GM21367 (cell line): Measurements from ENCODE around the gene MACROD2.

Experiments
- ATAC-seq: cut with Tn5 transposase; IDR thresholded peaks from one replicate; pipeline ENCODE4 v1.9.1; 2021; ENCODE audit not compliant: unreplicated experiment

MACROD2 gene

GRCh38 chr20:15673206-15673605 lies 1677.9 kb downstream of the MACROD2 start:
- ATAC-seq = no peak

GRCh38 chr20:15674253-15675060 lies 1679.1 kb downstream of the MACROD2 start:
- no peak for ATAC-seq

GRCh38 chr20:15675061-15675514 lies 1679.8 kb downstream of the MACROD2 start:
- ATAC-seq = no peak

DNA sequence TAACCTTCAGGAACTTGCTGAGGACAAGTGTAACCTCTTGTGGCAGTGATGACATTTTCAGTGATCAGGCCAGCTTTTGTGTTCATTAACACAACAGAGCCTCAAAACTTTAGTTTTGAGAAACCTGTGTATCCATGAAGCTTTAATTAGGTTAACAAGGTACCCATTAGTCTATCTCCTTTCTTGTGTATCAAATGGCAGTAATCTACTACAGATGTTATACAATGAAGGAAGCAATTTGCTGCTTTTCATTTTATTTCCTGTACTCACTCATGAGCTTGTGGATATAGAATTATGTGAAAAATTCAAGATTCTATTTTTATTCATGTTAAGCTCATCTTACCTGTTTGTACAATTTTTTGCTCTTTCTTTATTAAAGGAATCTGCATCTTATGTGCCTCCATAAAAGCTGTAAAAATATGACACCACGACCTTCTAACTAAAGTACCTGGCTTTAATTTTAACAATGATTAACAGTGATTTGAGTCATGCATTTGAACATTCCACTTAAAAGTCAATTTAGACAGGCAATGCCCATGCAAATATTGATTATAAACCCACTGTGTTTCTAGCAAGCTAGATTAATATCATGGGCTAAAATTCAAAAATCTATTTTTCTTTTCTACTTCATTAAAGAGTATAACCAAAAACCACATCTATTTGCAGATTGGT lies 1680.6 kb downstream of the MACROD2 start:
- no peak for ATAC-seq

DNA sequence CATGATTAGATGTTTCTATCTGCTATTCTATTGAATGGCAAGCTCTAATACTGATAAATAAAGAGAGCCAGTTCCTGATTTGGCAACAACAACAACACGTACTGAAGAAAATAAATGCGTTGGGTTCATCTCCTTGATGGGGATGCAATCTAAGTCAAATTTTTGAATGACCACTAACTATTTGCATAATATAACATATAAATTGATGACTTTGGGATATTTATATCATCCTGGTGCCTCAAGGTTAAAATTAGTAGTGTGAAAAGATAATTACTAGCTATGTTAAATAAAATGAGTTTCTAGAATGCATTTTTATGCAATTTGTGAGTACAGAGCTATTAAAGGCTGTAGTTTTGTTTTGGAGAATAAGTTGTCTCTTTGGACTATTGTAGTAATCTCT lies 1681.5 kb downstream of the MACROD2 start:
- ATAC-seq = no peak

- ATAC-seq = no peak
These were observed 1687.4 kb downstream of the MACROD2 start for GRCh38 chr20:15682690-15683089.

- ATAC-seq = no peak
These were observed 1697.3 kb downstream of the MACROD2 start for GRCh38 chr20:15692570-15692969.

- ATAC-seq = no peak
These were observed 1704.3 kb downstream of the MACROD2 start for GRCh38 chr20:15699431-15700146.

DNA sequence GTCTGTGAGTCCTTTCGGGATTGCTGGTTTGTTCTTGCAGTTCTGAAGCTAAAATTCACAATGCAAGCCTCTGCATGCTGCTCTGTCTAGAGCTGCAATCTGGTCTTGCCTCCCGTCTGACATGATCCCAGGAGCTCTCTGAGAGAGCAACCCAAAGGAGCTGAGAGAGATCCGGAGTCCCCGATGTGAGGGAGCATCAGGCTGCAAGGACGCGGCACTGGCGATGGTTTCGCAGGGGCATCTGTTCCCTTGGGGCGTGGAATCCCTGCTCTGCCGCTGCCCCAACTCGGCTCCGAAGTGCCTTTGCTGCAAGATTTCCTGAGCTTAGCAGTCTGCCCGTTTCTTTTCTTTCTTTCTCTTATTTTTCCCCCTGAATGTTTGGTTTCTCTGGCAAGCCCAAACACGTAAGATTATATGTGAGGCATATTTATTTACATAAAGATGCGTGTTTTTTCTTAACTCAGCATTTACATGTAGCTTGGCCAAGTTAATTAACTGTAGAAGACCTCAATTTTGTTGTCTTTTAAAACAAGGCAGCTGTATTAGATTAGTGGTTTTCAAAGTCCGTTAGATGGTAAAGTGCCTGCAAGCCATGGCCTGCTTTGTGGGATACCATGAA lies 1704.9 kb downstream of the MACROD2 start:
- no peak for ATAC-seq

DNA sequence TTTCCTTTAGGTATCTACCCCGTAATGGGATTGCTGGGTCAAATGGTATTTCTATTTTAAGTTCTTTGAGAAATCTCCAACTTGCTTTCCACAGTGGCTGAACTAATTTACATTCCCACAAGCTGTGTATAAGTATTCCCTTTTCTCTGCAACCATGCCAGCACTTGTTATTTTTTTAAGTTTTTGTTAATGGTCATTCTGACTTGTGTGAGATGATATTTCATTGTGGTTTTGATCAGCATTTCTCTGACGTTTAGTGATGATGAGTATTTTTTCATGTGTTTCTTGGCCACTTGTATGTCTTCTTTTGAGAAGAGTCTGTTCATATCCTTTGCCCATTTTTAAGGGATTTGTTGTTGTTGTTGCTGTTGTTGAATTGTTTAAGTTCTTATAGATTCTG lies 1706.8 kb downstream of the MACROD2 start:
- no peak for ATAC-seq

DNA sequence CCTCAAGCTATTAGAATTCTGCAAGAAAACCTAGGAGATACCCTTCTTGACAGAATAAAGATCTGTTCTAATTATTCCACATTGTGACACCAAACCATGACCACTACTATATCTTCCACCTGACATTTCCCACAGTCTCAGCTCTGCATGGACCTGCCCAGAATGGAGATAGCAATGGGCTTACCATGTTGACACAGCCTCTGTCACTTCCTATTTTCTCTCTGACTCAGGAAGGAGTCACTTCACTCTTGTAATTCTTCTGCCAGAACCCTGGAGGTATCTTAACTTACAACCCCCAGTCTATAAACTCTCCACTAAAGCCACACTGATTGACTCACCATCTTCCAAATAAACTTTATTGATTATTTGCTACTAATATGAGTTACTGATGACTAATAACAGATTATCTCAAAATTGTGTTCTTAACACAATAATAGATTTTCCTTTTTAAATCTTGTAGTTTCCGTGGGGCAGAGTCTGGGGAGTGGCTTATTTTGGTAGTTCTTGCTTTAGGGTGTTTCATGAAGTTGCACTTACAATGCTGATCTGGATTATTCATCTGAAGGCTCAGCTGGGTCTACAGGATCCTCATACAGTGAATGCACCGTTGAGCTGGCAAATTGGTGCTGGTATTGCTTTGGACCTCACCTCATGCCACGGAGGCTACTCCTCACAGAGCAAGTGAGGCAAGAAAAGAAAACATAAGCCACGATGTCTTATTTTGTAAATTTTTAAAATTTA lies 1708.0 kb downstream of the MACROD2 start:
- no peak for ATAC-seq

GRCh38 chr20:15705975-15706374 lies 1710.7 kb downstream of the MACROD2 start:
- ATAC-seq = no peak

GRCh38 chr20:15706719-15707118 lies 1711.4 kb downstream of the MACROD2 start:
- no peak for ATAC-seq

DNA sequence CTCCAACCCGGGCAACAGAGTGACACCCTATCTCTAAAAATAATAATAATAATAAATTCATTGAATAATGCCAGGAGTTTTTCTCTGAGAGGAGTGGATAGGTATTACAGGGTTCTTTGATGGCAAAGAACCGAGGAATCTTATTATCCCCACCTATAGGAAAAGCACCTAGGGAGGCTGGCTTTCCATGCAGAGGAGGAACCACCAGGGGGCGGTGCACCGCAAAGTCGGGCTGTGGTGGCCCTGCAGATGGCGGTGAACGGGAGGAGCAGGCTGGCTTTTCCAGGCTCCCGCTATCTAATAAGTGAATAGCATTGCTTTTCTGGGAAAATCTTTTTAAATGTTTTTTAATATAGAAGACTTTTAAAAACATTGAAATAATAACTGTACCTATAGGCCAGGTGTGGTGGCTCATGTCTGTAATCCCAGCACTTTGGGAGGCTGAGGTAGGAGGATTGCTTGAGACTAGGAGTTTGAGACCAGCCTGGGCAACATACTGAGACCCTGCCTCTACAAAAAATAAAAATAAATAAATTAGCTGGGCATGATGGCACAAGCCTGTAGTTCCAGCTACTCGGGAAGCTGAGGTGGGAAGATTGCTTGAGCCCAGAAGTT lies 1713.8 kb downstream of the MACROD2 start:
- ATAC-seq = peak; percentile 77

DNA sequence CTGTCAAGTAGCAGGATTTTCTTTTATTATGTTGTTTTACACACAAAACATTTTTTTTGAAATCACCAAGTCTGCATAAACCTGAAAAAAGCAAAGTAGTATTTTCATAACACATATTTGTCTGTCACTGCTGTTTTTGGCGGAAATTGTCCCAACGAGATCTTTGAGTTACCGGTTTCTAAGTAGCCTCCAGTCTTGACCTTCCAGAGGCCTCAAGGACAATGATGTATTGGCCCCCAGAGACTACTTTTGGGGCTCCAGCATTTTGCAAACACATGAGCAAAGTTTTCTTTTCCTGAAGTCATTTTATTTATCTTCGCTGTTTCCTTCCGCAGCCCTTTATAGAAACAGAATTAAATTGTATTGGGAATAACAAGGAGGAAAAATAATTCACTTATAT lies 1715.3 kb downstream of the MACROD2 start:
- no peak for ATAC-seq

DNA sequence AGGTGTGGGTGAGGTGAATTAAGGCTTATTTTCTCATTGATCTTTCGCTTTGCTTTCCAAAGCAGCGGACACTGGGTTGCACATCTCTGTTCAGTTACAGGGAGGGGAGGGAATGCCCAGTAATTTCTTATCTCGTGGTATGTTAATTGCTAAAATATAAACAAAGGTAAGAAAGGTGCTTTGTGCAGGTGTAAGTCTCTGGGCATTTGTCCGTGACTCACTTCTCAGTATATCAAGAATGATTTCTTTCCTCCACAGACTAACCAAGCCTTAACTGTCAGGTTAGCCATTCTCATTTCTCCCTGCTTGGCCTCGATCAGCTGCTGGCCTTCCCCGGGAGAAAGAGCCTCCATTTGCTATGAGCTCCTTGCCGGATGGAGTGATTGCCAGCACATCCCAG lies 1715.9 kb downstream of the MACROD2 start:
- no peak for ATAC-seq

DNA sequence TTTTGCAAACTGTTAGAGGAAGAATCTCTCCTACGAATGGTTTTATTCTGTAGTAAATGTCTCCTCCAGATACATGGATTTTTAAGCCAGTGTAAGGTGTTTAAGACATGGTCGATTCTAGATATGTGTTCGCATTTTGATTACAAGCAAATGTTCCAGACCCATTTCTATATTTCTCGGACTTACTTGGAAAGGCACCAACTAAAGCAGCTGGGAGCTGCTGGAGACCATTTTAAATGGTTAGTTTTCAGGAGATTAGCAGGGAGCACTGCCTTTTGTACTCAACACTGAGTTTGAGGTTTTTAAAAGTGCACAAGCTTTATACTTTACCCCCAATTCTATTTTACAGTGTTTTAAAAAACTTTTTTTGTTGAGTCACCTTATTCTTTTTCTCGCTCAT lies 1720.9 kb downstream of the MACROD2 start:
- ATAC-seq = no peak

- no peak for ATAC-seq
These were observed 1731.1 kb downstream of the MACROD2 start for GRCh38 chr20:15726416-15726815.

DNA sequence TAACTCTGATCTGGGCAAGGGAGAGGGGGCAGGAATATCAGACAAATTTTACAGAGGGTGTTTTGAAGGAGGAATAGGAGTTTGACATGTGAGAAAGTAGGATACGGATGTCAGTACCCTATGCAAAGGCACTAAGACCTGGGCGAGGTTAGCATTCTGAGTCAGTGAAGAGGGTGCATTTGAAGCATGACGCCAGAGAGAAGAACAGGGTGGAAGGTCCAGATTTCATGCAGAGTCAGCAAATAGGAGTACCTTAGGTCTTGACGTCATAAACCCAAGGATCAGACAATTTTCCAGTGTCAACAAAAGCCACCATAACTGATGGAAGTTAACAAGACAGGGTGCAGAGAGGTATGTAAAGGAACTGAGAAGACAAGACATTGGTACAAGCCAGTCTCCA lies 1738.7 kb downstream of the MACROD2 start:
- no peak for ATAC-seq

- ATAC-seq = no peak
These were observed 1743.7 kb downstream of the MACROD2 start for GRCh38 chr20:15739035-15739434.
